ENCODE data around the gene ZNF333.
"Not testable (repeated sequence)": the region's sequence is repeated elsewhere in the genome, so short reads cannot be mapped to it uniquely, and the experiment has no call there.

DNA sequence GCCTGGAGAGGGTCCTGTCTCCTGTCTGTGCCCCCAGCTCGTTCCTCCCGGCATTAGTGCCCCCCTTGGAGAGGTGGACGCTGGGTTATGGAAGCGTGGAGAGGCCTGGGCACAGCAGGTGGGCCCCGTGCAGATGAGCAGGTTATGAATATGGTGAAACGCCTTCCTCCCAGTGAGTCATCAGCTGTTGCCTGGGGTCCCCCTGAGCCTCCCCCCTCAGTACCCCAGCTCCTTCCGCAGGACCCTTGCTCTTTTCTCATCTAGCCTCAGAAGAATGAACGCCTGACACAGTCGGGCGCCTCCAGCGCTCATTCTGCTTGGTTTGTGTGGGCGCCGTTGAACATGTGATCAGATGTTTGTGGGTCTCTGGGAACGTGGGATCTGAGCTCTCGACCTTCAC is 76.0 kb downstream of the ZNF333 start:
- TF ChIP-seq, protein P1, sequence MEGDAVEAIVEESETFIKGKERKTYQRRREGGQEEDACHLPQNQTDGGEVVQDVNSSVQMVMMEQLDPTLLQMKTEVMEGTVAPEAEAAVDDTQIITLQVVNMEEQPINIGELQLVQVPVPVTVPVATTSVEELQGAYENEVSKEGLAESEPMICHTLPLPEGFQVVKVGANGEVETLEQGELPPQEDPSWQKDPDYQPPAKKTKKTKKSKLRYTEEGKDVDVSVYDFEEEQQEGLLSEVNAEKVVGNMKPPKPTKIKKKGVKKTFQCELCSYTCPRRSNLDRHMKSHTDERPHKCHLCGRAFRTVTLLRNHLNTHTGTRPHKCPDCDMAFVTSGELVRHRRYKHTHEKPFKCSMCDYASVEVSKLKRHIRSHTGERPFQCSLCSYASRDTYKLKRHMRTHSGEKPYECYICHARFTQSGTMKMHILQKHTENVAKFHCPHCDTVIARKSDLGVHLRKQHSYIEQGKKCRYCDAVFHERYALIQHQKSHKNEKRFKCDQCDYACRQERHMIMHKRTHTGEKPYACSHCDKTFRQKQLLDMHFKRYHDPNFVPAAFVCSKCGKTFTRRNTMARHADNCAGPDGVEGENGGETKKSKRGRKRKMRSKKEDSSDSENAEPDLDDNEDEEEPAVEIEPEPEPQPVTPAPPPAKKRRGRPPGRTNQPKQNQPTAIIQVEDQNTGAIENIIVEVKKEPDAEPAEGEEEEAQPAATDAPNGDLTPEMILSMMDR (IDR thresholded peaks at IDR 0.05), result not testable (repeated sequence)
- TF ChIP-seq, protein P2, sequence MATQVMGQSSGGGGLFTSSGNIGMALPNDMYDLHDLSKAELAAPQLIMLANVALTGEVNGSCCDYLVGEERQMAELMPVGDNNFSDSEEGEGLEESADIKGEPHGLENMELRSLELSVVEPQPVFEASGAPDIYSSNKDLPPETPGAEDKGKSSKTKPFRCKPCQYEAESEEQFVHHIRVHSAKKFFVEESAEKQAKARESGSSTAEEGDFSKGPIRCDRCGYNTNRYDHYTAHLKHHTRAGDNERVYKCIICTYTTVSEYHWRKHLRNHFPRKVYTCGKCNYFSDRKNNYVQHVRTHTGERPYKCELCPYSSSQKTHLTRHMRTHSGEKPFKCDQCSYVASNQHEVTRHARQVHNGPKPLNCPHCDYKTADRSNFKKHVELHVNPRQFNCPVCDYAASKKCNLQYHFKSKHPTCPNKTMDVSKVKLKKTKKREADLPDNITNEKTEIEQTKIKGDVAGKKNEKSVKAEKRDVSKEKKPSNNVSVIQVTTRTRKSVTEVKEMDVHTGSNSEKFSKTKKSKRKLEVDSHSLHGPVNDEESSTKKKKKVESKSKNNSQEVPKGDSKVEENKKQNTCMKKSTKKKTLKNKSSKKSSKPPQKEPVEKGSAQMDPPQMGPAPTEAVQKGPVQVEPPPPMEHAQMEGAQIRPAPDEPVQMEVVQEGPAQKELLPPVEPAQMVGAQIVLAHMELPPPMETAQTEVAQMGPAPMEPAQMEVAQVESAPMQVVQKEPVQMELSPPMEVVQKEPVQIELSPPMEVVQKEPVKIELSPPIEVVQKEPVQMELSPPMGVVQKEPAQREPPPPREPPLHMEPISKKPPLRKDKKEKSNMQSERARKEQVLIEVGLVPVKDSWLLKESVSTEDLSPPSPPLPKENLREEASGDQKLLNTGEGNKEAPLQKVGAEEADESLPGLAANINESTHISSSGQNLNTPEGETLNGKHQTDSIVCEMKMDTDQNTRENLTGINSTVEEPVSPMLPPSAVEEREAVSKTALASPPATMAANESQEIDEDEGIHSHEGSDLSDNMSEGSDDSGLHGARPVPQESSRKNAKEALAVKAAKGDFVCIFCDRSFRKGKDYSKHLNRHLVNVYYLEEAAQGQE (IDR thresholded peaks at IDR 0.05; ENCODE audit: low read depth, low read length), result not testable (repeated sequence)
